HepG2 (cell line): ENCODE results near the gene ASAP2. TPM values are rescaled to one million over a fixed set of nuclear protein-coding genes. Genes with fewer than 3 reads are reported as not detected.

Experiments
- ATF7 ChIP-seq, 2 experiments: fragments of 450-650 bp in 1 of 2; sonication (generic) in 1 of 2; formaldehyde crosslinking in 1 of 2; IDR thresholded peaks; 2 replicates each; pipeline versions ENCODE4 v1.4.0 to v1.6.1; 2016 to 2020; ENCODE audit warnings: antibody characterized with exemption in 1 of 2, mild to moderate bottlenecking in 1 of 2, missing genetic modification reagents in 1 of 2
- DMAP1 ChIP-seq: IDR thresholded peaks from 2 replicates; pipeline ENCODE4 v1.6.1; 2016
- ESRRA ChIP-seq: sonication (generic); formaldehyde crosslinking; IDR thresholded peaks from 2 replicates; pipeline ENCODE4 v1.5.1; 2020; ENCODE audit warnings: mild to moderate bottlenecking, low read depth, missing genetic modification reagents
- FOXK1 ChIP-seq: sonication (generic); formaldehyde crosslinking; IDR thresholded peaks from 2 replicates; pipeline ENCODE4 v1.4.0; 2020; ENCODE audit warnings: low read depth, missing genetic modification reagents, borderline replicate concordance
- GABPB1 ChIP-seq: IDR thresholded peaks from 2 replicates; pipeline ENCODE4 v1.6.1; 2016; ENCODE audit warnings: mild to moderate bottlenecking, missing genetic modification reagents, moderate library complexity, missing compliant biosample characterization
- GATAD2A ChIP-seq: IDR thresholded peaks from 2 replicates; pipeline ENCODE4 v1.6.1; 2016
- GPN1 ChIP-seq: sonication (generic); formaldehyde crosslinking; IDR thresholded peaks from 2 replicates; pipeline ENCODE4 v1.5.1; 2020; ENCODE audit warnings: missing genetic modification reagents, borderline replicate concordance
- HOXA3 ChIP-seq: sonication (generic); formaldehyde crosslinking; IDR thresholded peaks from 2 replicates; pipeline ENCODE4 v1.5.0; 2020; ENCODE audit warnings: missing genetic modification reagents
- NR2C2 ChIP-seq: sonication (generic); formaldehyde crosslinking; IDR thresholded peaks from 2 replicates; pipeline ENCODE4 v1.4.0; 2020; ENCODE audit warnings: missing genetic modification reagents, mild to moderate bottlenecking, moderate library complexity, borderline replicate concordance
- PRDM4 ChIP-seq: sonication (generic); formaldehyde crosslinking; IDR thresholded peaks from 2 replicates; pipeline ENCODE4 v1.9.0; 2021; ENCODE audit warnings: missing genetic modification reagents, borderline replicate concordance
- RERE ChIP-seq: IDR thresholded peaks from 2 replicates; pipeline ENCODE4 v1.6.1; 2016; ENCODE audit warnings: low read depth, missing genetic modification reagents, missing compliant biosample characterization
- RXRB ChIP-seq: IDR thresholded peaks from 2 replicates; pipeline ENCODE4 v1.6.1; 2016; ENCODE audit warnings: borderline replicate concordance, missing genetic modification reagents, missing compliant biosample characterization
- SAP130 ChIP-seq: IDR thresholded peaks from 2 replicates; pipeline ENCODE4 v1.6.1; 2016; ENCODE audit warnings: low read depth
- SMAD9 ChIP-seq: sonication (generic); formaldehyde crosslinking; IDR thresholded peaks from 2 replicates; pipeline ENCODE4 v1.5.1; 2020; ENCODE audit warnings: mild to moderate bottlenecking, missing genetic modification reagents
- ZBED4 ChIP-seq: sonication (generic); formaldehyde crosslinking; IDR thresholded peaks from 2 replicates; pipeline ENCODE4 v1.4.0; 2020; ENCODE audit warnings: missing genetic modification reagents, borderline replicate concordance
- ZNF160 ChIP-seq: sonication (generic); formaldehyde crosslinking; IDR thresholded peaks from 2 replicates; pipeline ENCODE4 v1.8.0; 2022; ENCODE audit warnings: mild to moderate bottlenecking, inconsistent platforms, missing genetic modification reagents
- ZNF33B ChIP-seq: sonication (generic); formaldehyde crosslinking; IDR thresholded peaks from 2 replicates; pipeline ENCODE4 v1.5.1; 2020; ENCODE audit warnings: mild to moderate bottlenecking, missing genetic modification reagents
- ZNF34 ChIP-seq: sonication (generic); formaldehyde crosslinking; IDR thresholded peaks from 2 replicates; pipeline ENCODE4 v1.4.0; 2020; ENCODE audit warnings: mild to moderate bottlenecking, missing genetic modification reagents, borderline replicate concordance
- ZNF350 ChIP-seq: sonication (generic); formaldehyde crosslinking; IDR thresholded peaks from 2 replicates; pipeline ENCODE4 v1.4.0; 2020; ENCODE audit warnings: mild to moderate bottlenecking, low read depth, missing genetic modification reagents, borderline replicate concordance
- ZNF451 ChIP-seq: sonication (generic); formaldehyde crosslinking; IDR thresholded peaks from 2 replicates; pipeline ENCODE4 v1.5.0; 2020; ENCODE audit warnings: mild to moderate bottlenecking, missing genetic modification reagents
- polyA plus RNA-seq, 8 experiments: library from polyadenylated mRNA; depleted of rRNA in 3 of 8; stranded (reverse) in 7 of 8; unstranded in 1 of 8; fragments of >200 nt; fragmentation: Illumina TruSeq in 4 of 8; extraction: Trizol in 4 of 8; gene quantifications; 2 replicates each; pipeline versions ENCODE4 v1.2.1 to v1.2.3, GENCODE V29; 2011 to 2016; ENCODE audit warnings: low read depth in 4 of 8, missing spikeins in 1 of 8, mixed read lengths in 1 of 8; ENCODE audit not compliant: insufficient read depth in 1 of 8
- total RNA-seq, 5 experiments: library from RNA; depleted of rRNA; stranded (reverse); fragments of >200 nt; fragmentation: Illumina TruSeq; extraction: Trizol; gene quantifications; 2 replicates each; pipeline ENCODE4 v1.2.3, GENCODE V29; 2016; ENCODE audit warnings: low read depth in 1 of 5

Gene ASAP2
- total and polyA plus RNA-seq, 2 of the 13 experiments (the other 11 are each of a cell fraction or from before 2014, with no cell fraction given) = 7.3 to 22.3 TPM

- TF ChIP-seq ZBED4 (CRISPR knock-in tag) (no peak), ZNF451 (CRISPR knock-in tag) (no peak), RERE (no peak), RXRB (CRISPR knock-in tag) (peak; percentile 29; the same call in 1 of the 2 replicates), SAP130 (peak; percentile 33; the same call in 1 of the 2 replicates), PRDM4 (CRISPR knock-in tag) (no peak), FOXK1 (CRISPR knock-in tag) (no peak), GPN1 (CRISPR knock-in tag) (no peak), ZNF34 (CRISPR knock-in tag) (no peak), ZNF350 (0 out of 2 replicates have a peak, but pooled peaks have one; percentile 26), DMAP1 (no peak), ESRRA (CRISPR knock-in tag) (0 out of 2 replicates have a peak, but pooled peaks have one; percentile 32), ZNF160 (CRISPR knock-in tag) (no peak), ATF7 (IDR thresholded peaks at IDR 0.05) (no peak), ATF7 (CRISPR knock-in tag; IDR thresholded peaks at IDR 0.05) (no peak), NR2C2 (CRISPR knock-in tag) (peak; percentile 59), SMAD9 (CRISPR knock-in tag) (no peak), HOXA3 (CRISPR knock-in tag) (no peak; the same call in 1 of the 2 replicates), GATAD2A (CRISPR knock-in tag) (peak; percentile 52; the same call in 1 of the 2 replicates), ZNF33B (CRISPR knock-in tag) (no peak), GABPB1 (CRISPR knock-in tag) (no peak)
Observed at GRCh38 chr2:9252002-9252357, 45.4 kb downstream of the ASAP2 start (continued).
